Measurements from ENCODE around the gene EXOSC5. TPM values are rescaled to one million over a fixed set of nuclear protein-coding genes. Genes with fewer than 3 reads are reported as not detected.

The EXOSC5 gene
- total and polyA plus RNA-seq, 2 of the 13 experiments (the other 11 are each of a cell fraction or from before 2014, with no cell fraction given), result 24.1 to 26.5 TPM

DNA sequence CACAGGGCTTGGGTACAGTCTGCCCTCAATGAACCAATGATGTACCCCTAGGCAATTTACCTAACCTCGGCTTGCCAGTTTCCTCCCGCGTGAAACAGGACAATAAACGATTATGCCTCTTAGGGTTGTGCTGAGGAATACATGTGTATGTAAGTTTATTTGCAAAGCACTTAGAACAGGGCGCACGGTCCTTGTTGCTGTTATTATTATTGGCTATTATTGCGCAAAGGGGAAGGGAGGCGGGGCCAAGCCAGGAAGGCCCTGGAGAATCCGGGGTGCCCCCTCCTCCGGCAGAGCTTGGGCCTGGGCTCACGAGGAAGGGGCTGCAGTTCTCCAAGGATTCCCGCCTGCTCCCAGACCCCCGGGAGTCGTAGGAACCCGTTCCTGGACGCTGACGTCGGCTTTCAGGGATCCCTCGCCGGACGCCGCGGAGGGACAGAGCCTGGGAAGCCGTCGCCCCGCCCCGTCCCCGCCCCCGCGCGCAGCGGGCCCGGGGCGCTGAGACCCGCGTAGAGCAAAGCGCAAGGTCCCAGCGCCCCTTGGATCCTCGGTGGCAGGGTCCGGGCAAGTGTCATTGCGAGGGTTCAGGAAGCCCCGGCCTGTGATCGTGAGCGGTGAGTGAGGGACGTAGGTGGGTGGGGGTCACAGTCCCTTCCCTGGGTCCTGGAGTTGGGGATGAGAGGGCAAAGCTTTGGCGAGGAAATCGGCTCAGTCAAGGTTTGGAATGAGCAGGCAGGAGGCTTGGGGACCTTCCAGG, 20.7 kb downstream of the EXOSC5 start, which contains the start of gene TMEM91 (continued):
- TF ChIP-seq, protein P1, sequence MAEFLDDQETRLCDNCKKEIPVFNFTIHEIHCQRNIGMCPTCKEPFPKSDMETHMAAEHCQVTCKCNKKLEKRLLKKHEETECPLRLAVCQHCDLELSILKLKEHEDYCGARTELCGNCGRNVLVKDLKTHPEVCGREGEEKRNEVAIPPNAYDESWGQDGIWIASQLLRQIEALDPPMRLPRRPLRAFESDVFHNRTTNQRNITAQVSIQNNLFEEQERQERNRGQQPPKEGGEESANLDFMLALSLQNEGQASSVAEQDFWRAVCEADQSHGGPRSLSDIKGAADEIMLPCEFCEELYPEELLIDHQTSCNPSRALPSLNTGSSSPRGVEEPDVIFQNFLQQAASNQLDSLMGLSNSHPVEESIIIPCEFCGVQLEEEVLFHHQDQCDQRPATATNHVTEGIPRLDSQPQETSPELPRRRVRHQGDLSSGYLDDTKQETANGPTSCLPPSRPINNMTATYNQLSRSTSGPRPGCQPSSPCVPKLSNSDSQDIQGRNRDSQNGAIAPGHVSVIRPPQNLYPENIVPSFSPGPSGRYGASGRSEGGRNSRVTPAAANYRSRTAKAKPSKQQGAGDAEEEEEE (CRISPR knock-in tag; IDR thresholded peaks at IDR 0.05; ENCODE audit: borderline replicate concordance), result no peak
- no peak for TF ChIP-seq POGZ (CRISPR knock-in tag; IDR thresholded peaks at IDR 0.05)
- TF ChIP-seq, protein P2, sequence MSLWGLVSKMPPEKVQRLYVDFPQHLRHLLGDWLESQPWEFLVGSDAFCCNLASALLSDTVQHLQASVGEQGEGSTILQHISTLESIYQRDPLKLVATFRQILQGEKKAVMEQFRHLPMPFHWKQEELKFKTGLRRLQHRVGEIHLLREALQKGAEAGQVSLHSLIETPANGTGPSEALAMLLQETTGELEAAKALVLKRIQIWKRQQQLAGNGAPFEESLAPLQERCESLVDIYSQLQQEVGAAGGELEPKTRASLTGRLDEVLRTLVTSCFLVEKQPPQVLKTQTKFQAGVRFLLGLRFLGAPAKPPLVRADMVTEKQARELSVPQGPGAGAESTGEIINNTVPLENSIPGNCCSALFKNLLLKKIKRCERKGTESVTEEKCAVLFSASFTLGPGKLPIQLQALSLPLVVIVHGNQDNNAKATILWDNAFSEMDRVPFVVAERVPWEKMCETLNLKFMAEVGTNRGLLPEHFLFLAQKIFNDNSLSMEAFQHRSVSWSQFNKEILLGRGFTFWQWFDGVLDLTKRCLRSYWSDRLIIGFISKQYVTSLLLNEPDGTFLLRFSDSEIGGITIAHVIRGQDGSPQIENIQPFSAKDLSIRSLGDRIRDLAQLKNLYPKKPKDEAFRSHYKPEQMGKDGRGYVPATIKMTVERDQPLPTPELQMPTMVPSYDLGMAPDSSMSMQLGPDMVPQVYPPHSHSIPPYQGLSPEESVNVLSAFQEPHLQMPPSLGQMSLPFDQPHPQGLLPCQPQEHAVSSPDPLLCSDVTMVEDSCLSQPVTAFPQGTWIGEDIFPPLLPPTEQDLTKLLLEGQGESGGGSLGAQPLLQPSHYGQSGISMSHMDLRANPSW (CRISPR knock-in tag; IDR thresholded peaks at IDR 0.05; ENCODE audit: borderline replicate concordance), result no peak
- no peak for TF ChIP-seq KAT8 (CRISPR knock-in tag; IDR thresholded peaks at IDR 0.05)
- peak; percentile 61 for TF ChIP-seq SP5 (CRISPR knock-in tag; IDR thresholded peaks at IDR 0.05; ENCODE audit: borderline replicate concordance, low read depth)
- peak; percentile 11; the same call in 1 of the 2 replicates for TF ChIP-seq MEIS2 (CRISPR knock-in tag; IDR thresholded peaks at IDR 0.05)
- no peak for TF ChIP-seq DR1 (CRISPR knock-in tag; IDR thresholded peaks at IDR 0.05)
- no peak for TF ChIP-seq HDAC6 (IDR thresholded peaks at IDR 0.05; ENCODE audit: low read depth, low read length)
- TF ChIP-seq, protein P3, sequence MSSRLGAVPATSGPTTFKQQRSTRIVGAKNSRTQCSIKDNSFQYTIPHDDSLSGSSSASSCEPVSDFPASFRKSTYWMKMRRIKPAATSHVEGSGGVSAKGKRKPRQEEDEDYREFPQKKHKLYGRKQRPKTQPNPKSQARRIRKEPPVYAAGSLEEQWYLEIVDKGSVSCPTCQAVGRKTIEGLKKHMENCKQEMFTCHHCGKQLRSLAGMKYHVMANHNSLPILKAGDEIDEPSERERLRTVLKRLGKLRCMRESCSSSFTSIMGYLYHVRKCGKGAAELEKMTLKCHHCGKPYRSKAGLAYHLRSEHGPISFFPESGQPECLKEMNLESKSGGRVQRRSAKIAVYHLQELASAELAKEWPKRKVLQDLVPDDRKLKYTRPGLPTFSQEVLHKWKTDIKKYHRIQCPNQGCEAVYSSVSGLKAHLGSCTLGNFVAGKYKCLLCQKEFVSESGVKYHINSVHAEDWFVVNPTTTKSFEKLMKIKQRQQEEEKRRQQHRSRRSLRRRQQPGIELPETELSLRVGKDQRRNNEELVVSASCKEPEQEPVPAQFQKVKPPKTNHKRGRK (CRISPR knock-in tag; IDR thresholded peaks at IDR 0.05), result no peak
- no peak for TF ChIP-seq NR2C2 (CRISPR knock-in tag; IDR thresholded peaks at IDR 0.05; ENCODE audit: borderline replicate concordance)
- TF ChIP-seq, protein P4, sequence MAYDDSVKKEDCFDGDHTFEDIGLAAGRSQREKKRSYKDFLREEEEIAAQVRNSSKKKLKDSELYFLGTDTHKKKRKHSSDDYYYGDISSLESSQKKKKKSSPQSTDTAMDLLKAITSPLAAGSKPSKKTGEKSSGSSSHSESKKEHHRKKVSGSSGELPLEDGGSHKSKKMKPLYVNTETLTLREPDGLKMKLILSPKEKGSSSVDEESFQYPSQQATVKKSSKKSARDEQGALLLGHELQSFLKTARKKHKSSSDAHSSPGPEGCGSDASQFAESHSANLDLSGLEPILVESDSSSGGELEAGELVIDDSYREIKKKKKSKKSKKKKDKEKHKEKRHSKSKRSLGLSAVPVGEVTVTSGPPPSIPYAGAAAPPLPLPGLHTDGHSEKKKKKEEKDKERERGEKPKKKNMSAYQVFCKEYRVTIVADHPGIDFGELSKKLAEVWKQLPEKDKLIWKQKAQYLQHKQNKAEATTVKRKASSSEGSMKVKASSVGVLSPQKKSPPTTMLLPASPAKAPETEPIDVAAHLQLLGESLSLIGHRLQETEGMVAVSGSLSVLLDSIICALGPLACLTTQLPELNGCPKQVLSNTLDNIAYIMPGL (CRISPR knock-in tag; IDR thresholded peaks at IDR 0.05; ENCODE audit: borderline replicate concordance in 1 of 2, low read depth in 1 of 2), result peak; percentile 29 to 43; a peak in 2 of 4 replicates
- TF ChIP-seq, protein P5, sequence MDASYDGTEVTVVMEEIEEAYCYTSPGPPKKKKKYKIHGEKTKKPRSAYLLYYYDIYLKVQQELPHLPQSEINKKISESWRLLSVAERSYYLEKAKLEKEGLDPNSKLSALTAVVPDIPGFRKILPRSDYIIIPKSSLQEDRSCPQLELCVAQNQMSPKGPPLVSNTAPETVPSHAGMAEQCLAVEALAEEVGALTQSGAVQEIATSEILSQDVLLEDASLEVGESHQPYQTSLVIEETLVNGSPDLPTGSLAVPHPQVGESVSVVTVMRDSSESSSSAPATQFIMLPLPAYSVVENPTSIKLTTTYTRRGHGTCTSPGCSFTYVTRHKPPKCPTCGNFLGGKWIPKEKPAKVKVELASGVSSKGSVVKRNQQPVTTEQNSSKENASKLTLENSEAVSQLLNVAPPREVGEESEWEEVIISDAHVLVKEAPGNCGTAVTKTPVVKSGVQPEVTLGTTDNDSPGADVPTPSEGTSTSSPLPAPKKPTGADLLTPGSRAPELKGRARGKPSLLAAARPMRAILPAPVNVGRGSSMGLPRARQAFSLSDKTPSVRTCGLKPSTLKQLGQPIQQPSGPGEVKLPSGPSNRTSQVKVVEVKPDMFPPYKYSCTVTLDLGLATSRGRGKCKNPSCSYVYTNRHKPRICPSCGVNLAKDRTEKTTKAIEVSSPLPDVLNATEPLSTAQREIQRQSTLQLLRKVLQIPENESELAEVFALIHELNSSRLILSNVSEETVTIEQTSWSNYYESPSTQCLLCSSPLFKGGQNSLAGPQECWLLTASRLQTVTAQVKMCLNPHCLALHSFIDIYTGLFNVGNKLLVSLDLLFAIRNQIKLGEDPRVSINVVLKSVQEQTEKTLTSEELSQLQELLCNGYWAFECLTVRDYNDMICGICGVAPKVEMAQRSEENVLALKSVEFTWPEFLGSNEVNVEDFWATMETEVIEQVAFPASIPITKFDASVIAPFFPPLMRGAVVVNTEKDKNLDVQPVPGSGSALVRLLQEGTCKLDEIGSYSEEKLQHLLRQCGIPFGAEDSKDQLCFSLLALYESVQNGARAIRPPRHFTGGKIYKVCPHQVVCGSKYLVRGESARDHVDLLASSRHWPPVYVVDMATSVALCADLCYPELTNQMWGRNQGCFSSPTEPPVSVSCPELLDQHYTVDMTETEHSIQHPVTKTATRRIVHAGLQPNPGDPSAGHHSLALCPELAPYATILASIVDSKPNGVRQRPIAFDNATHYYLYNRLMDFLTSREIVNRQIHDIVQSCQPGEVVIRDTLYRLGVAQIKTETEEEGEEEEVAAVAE (CRISPR knock-in tag; IDR thresholded peaks at IDR 0.05; ENCODE audit: borderline replicate concordance), result no peak
- TF ChIP-seq RCOR2 (CRISPR knock-in tag; IDR thresholded peaks at IDR 0.05), result no peak
- no peak for TF ChIP-seq ZNF251 (CRISPR knock-in tag; IDR thresholded peaks at IDR 0.05)
- no peak for TF ChIP-seq ZNF562 (CRISPR knock-in tag; IDR thresholded peaks at IDR 0.05; ENCODE audit: borderline replicate concordance)
- no peak for TF ChIP-seq KDM4B (CRISPR knock-in tag; IDR thresholded peaks at IDR 0.05)
